AG10803 (cell line): ENCODE measurements around the gene SYCP2.
"Not testable (repeated sequence)": the region's sequence is repeated elsewhere in the genome, so short reads cannot be mapped to it uniquely, and the experiment has no call there.

Experiments
- DNase-seq: peaks from one replicate; pipeline ENCODE4 v3.0.0; 2010; ENCODE audit warnings: low read depth
- H3K4me3 ChIP-seq: 2 replicates; pipeline ENCODE4 v1.5.1; 2011; ENCODE audit warnings: mild to moderate bottlenecking, low read length, control low read depth
- CTCF ChIP-seq: conservative IDR thresholded peaks from 2 replicates; pipeline ENCODE4 v1.5.1; 2011; ENCODE audit warnings: mild to moderate bottlenecking, low read length, control low read depth, inconsistent platforms

SYCP2 gene

GRCh38 chr20:59911041-59911440 lies 22.4 kb downstream of the SYCP2 start:
- no peak overlapping the region for H3K4me3 ChIP-seq
- no peak for TF ChIP-seq CTCF
- no peak for DNase-seq

GRCh38 chr20:59908855-59909254 lies 24.6 kb downstream of the SYCP2 start:
- H3K4me3 ChIP-seq: no peak overlapping the region
- DNase-seq: no peak

GRCh38 chr20:59903621-59904020 lies 29.8 kb downstream of the SYCP2 start:
- TF ChIP-seq CTCF: no peak

More at GRCh38 chr20:59908855-59909254, 24.6 kb downstream of the SYCP2 start:
- TF ChIP-seq CTCF: no peak

GRCh38 chr20:59902470-59902869 lies 31.0 kb downstream of the SYCP2 start:
- no peak for TF ChIP-seq CTCF
- no peak overlapping the region for H3K4me3 ChIP-seq
- DNase-seq: no peak

More at GRCh38 chr20:59903621-59904020, 29.8 kb downstream of the SYCP2 start:
- DNase-seq: no peak
- no peak overlapping the region for H3K4me3 ChIP-seq

- TF ChIP-seq CTCF: no peak
- H3K4me3 ChIP-seq: no peak overlapping the region
- DNase-seq: no peak
Measured at GRCh38 chr20:59895908-59896307, 37.5 kb downstream of the SYCP2 start.

- H3K4me3 ChIP-seq: no peak overlapping the region
- no peak for DNase-seq
- no peak for TF ChIP-seq CTCF
Measured at GRCh38 chr20:59891581-59891980, 41.9 kb downstream of the SYCP2 start.

- DNase-seq, H3K4me3 ChIP-seq: not testable (repeated sequence)
Measured at GRCh38 chr20:59890035-59890434, 43.4 kb downstream of the SYCP2 start.

- H3K4me3 ChIP-seq: no peak overlapping the region
- TF ChIP-seq CTCF: no peak
- DNase-seq: no peak
Measured at GRCh38 chr20:59888050-59888449, 45.4 kb downstream of the SYCP2 start.
